ENCODE measurements around the gene PWWP2B. TPM values are rescaled to one million over a fixed set of nuclear protein-coding genes. Genes with fewer than 3 reads are reported as not detected.
A peak's percentile ranks its signal among the peaks of the same experiment; 100 is the strongest.

The PWWP2B gene
- total and polyA plus RNA-seq, 7 donors = 7.7 to 50.8 (median 10.2) TPM

GRCh38 chr10:132406750-132407149 lies 9.8 kb downstream of the PWWP2B start:
- Histone ChIP-seq H3K27ac (peak overlapping the region; percentile 81 to 91 (median 86)), H3K4me3 (no peak overlapping the region), H3K36me3 (peaks cover 12 to 24% (median 14%) of the 10 kb centered on the region in 4 donors), H3K9me3 (no peaks in the 10 kb centered on the region), H3K4me1 (peaks cover 0 to 53% (median 41%) of the 10 kb centered on the region in 4 donors), H3K27me3 (no peaks in the 10 kb centered on the region)
- no peak for TF ChIP-seq CTCF (IDR thresholded peaks at IDR 0.05)
- intact Hi-C loops (cut with DNase I) = no loop called here
- WGBS, 2 donors = 84 to 91% methylated on average over 16 of the region's 16 CpGs
- no peak for DNase-seq

- no peak for TF ChIP-seq POLR2AphosphoS5 (IDR thresholded peaks at IDR 0.05)
- TF ChIP-seq POLR2A (IDR thresholded peaks at IDR 0.05) = peak in 1 of 2 donors; percentile 21
- TF ChIP-seq EP300 (IDR thresholded peaks at IDR 0.05) = no peak
- Histone ChIP-seq H3K27ac (peak overlapping the region; percentile 81 to 91 (median 86)), H3K4me1 (peaks cover 0 to 53% (median 46%) of the 10 kb centered on the region in 4 donors), H3K9me3 (no peaks in the 10 kb centered on the region), H3K36me3 (peaks cover 12 to 24% (median 14%) of the 10 kb centered on the region in 4 donors), H3K4me3 (peak overlapping the region in 3 of 4 donors; percentile 13 to 34 (median 27)), H3K27me3 (no peaks in the 10 kb centered on the region)
- no peak for DNase-seq
- 20 to 65% methylated on average over 12 of the region's 12 CpGs for WGBS, 2 donors
- intact Hi-C loops (cut with DNase I) = no loop called here
Observed at GRCh38 chr10:132407243-132407746, 10.3 kb downstream of the PWWP2B start.

GRCh38 chr10:132407846-132408278 lies 10.9 kb downstream of the PWWP2B start:
- Histone ChIP-seq H3K9me3 (no peaks in the 10 kb centered on the region), H3K27ac (peak overlapping the region; percentile 81 to 91 (median 86)), H3K4me1 (peaks cover 0 to 57% (median 50%) of the 10 kb centered on the region in 4 donors), H3K27me3 (no peaks in the 10 kb centered on the region), H3K4me3 (peak overlapping the region in 3 of 4 donors; percentile 13 to 34 (median 27)), H3K36me3 (peaks cover 12 to 24% (median 14%) of the 10 kb centered on the region in 4 donors)
- intact Hi-C loops (cut with DNase I) = no loop called here
- WGBS, 2 donors = 6 to 27% methylated on average over 17 of the region's 17 CpGs
- peak; percentile 87 for DNase-seq
- TF ChIP-seq POLR2AphosphoS5 (IDR thresholded peaks at IDR 0.05) = peak in 3 of 4 donors; percentile 31 to 72 (median 59)
- TF ChIP-seq POLR2A (IDR thresholded peaks at IDR 0.05) = peak in 1 of 2 donors; percentile 55
- peak in 2 of 4 experiments; percentile 6 to 32 for TF ChIP-seq CTCF (IDR thresholded peaks at IDR 0.05)
- TF ChIP-seq EP300 (IDR thresholded peaks at IDR 0.05) = no peak

GRCh38 chr10:132408367-132408781 lies 11.4 kb downstream of the PWWP2B start:
- H3K36me3 ChIP-seq = peaks cover 12 to 24% (median 14%) of the 10 kb centered on the region in 4 donors
- 7 to 19% methylated on average over 20 of the region's 20 CpGs for WGBS, 2 donors
- peak overlapping the region; percentile 81 to 91 (median 86) for H3K27ac ChIP-seq
- peak overlapping the region in 3 of 4 donors; percentile 13 to 34 (median 27) for H3K4me3 ChIP-seq
- no peak for DNase-seq
- H3K27me3 ChIP-seq = no peaks in the 10 kb centered on the region
- H3K9me3 ChIP-seq = no peaks in the 10 kb centered on the region
- TF ChIP-seq EP300 (IDR thresholded peaks at IDR 0.05) (no peak), POLR2AphosphoS5 (IDR thresholded peaks at IDR 0.05) (no peak), POLR2A (IDR thresholded peaks at IDR 0.05) (no peak), CTCF (IDR thresholded peaks at IDR 0.05) (no peak)
- intact Hi-C loops (cut with DNase I) = no loop called here
- peaks cover 0 to 60% (median 51%) of the 10 kb centered on the region in 4 donors for H3K4me1 ChIP-seq

DNA sequence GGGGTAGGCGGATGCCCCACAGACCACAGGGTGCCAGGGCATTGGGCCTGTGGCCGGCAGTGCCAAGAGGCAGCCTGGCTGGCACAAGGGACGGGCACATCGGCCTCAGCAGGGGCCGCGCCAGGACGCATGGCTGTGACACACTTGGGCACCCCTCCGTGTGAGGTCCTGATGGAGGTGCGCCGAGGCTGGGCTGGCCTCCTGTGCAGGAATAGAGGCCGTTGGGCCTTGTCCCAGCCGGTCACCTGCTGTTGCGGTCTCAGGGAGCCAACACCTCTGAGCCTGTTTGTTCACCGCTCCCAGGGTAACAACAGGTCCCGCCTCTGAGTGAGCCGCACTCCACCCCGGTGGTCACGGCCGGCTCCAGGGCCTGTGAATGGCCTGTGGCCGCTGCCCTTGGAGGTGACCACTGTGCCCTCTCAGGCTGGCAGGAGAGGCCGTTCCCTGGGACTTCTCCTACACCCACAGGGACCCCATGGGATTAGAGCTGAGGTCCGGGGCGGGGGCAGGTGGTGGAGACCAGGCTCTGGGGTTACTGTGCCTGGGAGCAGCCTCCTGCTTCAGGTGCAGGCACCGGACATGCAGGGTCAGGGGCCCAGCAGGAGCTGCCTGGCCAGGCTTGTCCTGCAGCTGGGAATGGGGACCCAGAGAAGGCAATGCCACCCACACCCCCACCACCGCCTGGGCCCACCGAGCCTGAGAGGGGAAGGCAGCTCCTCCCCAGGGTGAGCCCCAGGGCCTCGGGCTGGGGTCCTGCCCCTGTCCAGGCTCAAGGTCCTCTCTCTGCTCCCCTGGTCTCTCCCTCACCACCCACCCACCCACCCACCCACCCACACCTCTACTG lies 12.0 kb downstream of the PWWP2B start:
- H3K4me1 ChIP-seq = peaks cover 0 to 65% (median 56%) of the 10 kb centered on the region in 4 donors
- intact Hi-C loops (cut with DNase I) = no loop called here
- WGBS, 2 donors = 24 to 67% methylated on average over 27 of the region's 27 CpGs
- no peaks in the 10 kb centered on the region for H3K9me3 ChIP-seq
- TF ChIP-seq CTCF (IDR thresholded peaks at IDR 0.05) = no peak
- TF ChIP-seq POLR2A (IDR thresholded peaks at IDR 0.05) = peak in 1 of 2 donors; percentile 22
- no peak for TF ChIP-seq POLR2AphosphoS5 (IDR thresholded peaks at IDR 0.05)
- TF ChIP-seq EP300 (IDR thresholded peaks at IDR 0.05) = no peak
- H3K4me3 ChIP-seq = peak overlapping the region in 3 of 4 donors; percentile 13 to 34 (median 27)
- no peaks in the 10 kb centered on the region for H3K27me3 ChIP-seq
- H3K36me3 ChIP-seq = peaks cover 12 to 24% (median 14%) of the 10 kb centered on the region in 4 donors
- peak overlapping the region; percentile 81 to 91 (median 86) for H3K27ac ChIP-seq
- DNase-seq = no peak

Measured in sigmoid colon (tissue), 7 donors.